ENCODE data around the gene GLTP.
"Not testable (repeated sequence)": the region's sequence is repeated elsewhere in the genome, so short reads cannot be mapped to it uniquely, and the experiment has no call there.

GLTP gene

GRCh38 chr12:109880043-109880931, at the start of gene GLTP:
Gene GLTP (minus strand): TSS chr12:109880541. CDS start chr12:109880374, 167 bp downstream.
- peaks cover 22 to 31% of the 10 kb centered on the region in 2 donors for H3K4me1 ChIP-seq (ENCODE audit: control insufficient read depth in 1 of 2, insufficient read depth in 2 of 2, low read length in 2 of 2)
- peak within 1 kb of the TSS; percentile 91 to 95 for H3K4me3 ChIP-seq (ENCODE audit: low read depth in 1 of 2, low read length in 2 of 2)
- H3K9me3 ChIP-seq (ENCODE audit: control insufficient read depth in 1 of 2, low read length in 2 of 2): no peaks in the 10 kb centered on the region
- peak within 1 kb of the TSS; percentile 79 for H3K9ac ChIP-seq (ENCODE audit: low read depth in 1 of 2, low read length in 2 of 2)
- no peaks in the 10 kb centered on the region for H3K36me3 ChIP-seq (ENCODE audit: control insufficient read depth in 1 of 2, insufficient read depth in 2 of 2, low read length in 2 of 2)
- peak within 1 kb of the TSS; percentile 5 for H3K27ac ChIP-seq (ENCODE audit: low read depth, low read length)
- H3K27me3 ChIP-seq (ENCODE audit: control insufficient read depth in 1 of 2, insufficient read depth in 2 of 2, low read length in 2 of 2): no peaks in the 10 kb centered on the region

GRCh38 chr12:109929326-109929725, 49.0 kb upstream of the GLTP start:
- not testable (repeated sequence) for H3K27ac ChIP-seq (ENCODE audit: low read depth, low read length); H3K27me3 ChIP-seq (ENCODE audit: control insufficient read depth in 1 of 2, insufficient read depth in 2 of 2, low read length in 2 of 2); H3K4me1 ChIP-seq (ENCODE audit: control insufficient read depth in 1 of 2, insufficient read depth in 2 of 2, low read length in 2 of 2); H3K9me3 ChIP-seq (ENCODE audit: control insufficient read depth in 1 of 2, low read length in 2 of 2); H3K4me3 ChIP-seq (ENCODE audit: low read depth in 1 of 2, low read length in 2 of 2); H3K9ac ChIP-seq (ENCODE audit: low read depth in 1 of 2, low read length in 2 of 2)
- peaks cover 29 to 37% of the 10 kb centered on the region in 2 donors for H3K36me3 ChIP-seq (ENCODE audit: control insufficient read depth in 1 of 2, insufficient read depth in 2 of 2, low read length in 2 of 2)

- Histone ChIP-seq H3K27ac (ENCODE audit: low read depth, low read length) (no peak overlapping the region), H3K36me3 (ENCODE audit: control insufficient read depth in 1 of 2, insufficient read depth in 2 of 2, low read length in 2 of 2) (peaks cover 28 to 32% of the 10 kb centered on the region in 2 donors)
These were observed 47.8 kb upstream of the GLTP start for GRCh38 chr12:109928058-109928656.

GRCh38 chr12:109927622-109928021, 47.3 kb upstream of the GLTP start:
- Histone ChIP-seq H3K4me3 (ENCODE audit: low read depth in 1 of 2, low read length in 2 of 2) (no peak overlapping the region), H3K4me1 (ENCODE audit: control insufficient read depth in 1 of 2, insufficient read depth in 2 of 2, low read length in 2 of 2) (no peaks in the 10 kb centered on the region), H3K27ac (ENCODE audit: low read depth, low read length) (no peak overlapping the region), H3K9me3 (ENCODE audit: control insufficient read depth in 1 of 2, low read length in 2 of 2) (no peaks in the 10 kb centered on the region), H3K9ac (ENCODE audit: low read depth in 1 of 2, low read length in 2 of 2) (no peak overlapping the region), H3K36me3 (ENCODE audit: control insufficient read depth in 1 of 2, insufficient read depth in 2 of 2, low read length in 2 of 2) (peaks cover 24 to 27% of the 10 kb centered on the region in 2 donors), H3K27me3 (ENCODE audit: control insufficient read depth in 1 of 2, insufficient read depth in 2 of 2, low read length in 2 of 2) (no peaks in the 10 kb centered on the region)

More at GRCh38 chr12:109928058-109928656, 47.8 kb upstream of the GLTP start:
- H3K4me1 ChIP-seq (ENCODE audit: control insufficient read depth in 1 of 2, insufficient read depth in 2 of 2, low read length in 2 of 2): no peaks in the 10 kb centered on the region
- H3K4me3 ChIP-seq (ENCODE audit: low read depth in 1 of 2, low read length in 2 of 2): no peak overlapping the region
- H3K9me3 ChIP-seq (ENCODE audit: control insufficient read depth in 1 of 2, low read length in 2 of 2): no peaks in the 10 kb centered on the region
- H3K27me3 ChIP-seq (ENCODE audit: control insufficient read depth in 1 of 2, insufficient read depth in 2 of 2, low read length in 2 of 2): no peaks in the 10 kb centered on the region
- H3K9ac ChIP-seq (ENCODE audit: low read depth in 1 of 2, low read length in 2 of 2): no peak overlapping the region

- Histone ChIP-seq H3K4me3 (ENCODE audit: low read depth in 1 of 2, low read length in 2 of 2) (no peak overlapping the region), H3K9me3 (ENCODE audit: control insufficient read depth in 1 of 2, low read length in 2 of 2) (no peaks in the 10 kb centered on the region), H3K36me3 (ENCODE audit: control insufficient read depth in 1 of 2, insufficient read depth in 2 of 2, low read length in 2 of 2) (peaks cover 14 to 25% of the 10 kb centered on the region in 2 donors), H3K27me3 (ENCODE audit: control insufficient read depth in 1 of 2, insufficient read depth in 2 of 2, low read length in 2 of 2) (no peaks in the 10 kb centered on the region), H3K4me1 (ENCODE audit: control insufficient read depth in 1 of 2, insufficient read depth in 2 of 2, low read length in 2 of 2) (no peaks in the 10 kb centered on the region), H3K9ac (ENCODE audit: low read depth in 1 of 2, low read length in 2 of 2) (no peak overlapping the region), H3K27ac (ENCODE audit: low read depth, low read length) (no peak overlapping the region)
These were observed 46.3 kb upstream of the GLTP start for GRCh38 chr12:109926488-109927210.

- no peak overlapping the region for H3K9ac ChIP-seq (ENCODE audit: low read depth in 1 of 2, low read length in 2 of 2)
- H3K4me3 ChIP-seq (ENCODE audit: low read depth in 1 of 2, low read length in 2 of 2): no peak overlapping the region
- peaks cover 8 to 23% of the 10 kb centered on the region in 2 donors for H3K36me3 ChIP-seq (ENCODE audit: control insufficient read depth in 1 of 2, insufficient read depth in 2 of 2, low read length in 2 of 2)
- no peaks in the 10 kb centered on the region for H3K9me3 ChIP-seq (ENCODE audit: control insufficient read depth in 1 of 2, low read length in 2 of 2)
- H3K4me1 ChIP-seq (ENCODE audit: control insufficient read depth in 1 of 2, insufficient read depth in 2 of 2, low read length in 2 of 2): no peaks in the 10 kb centered on the region
- H3K27ac ChIP-seq (ENCODE audit: low read depth, low read length): no peak overlapping the region
- H3K27me3 ChIP-seq (ENCODE audit: control insufficient read depth in 1 of 2, insufficient read depth in 2 of 2, low read length in 2 of 2): no peaks in the 10 kb centered on the region
These were observed 45.7 kb upstream of the GLTP start for GRCh38 chr12:109926016-109926415.

- Histone ChIP-seq H3K9ac (ENCODE audit: low read depth in 1 of 2, low read length in 2 of 2) (no peak overlapping the region), H3K27ac (ENCODE audit: low read depth, low read length) (no peak overlapping the region), H3K9me3 (ENCODE audit: control insufficient read depth in 1 of 2, low read length in 2 of 2) (no peaks in the 10 kb centered on the region), H3K4me3 (ENCODE audit: low read depth in 1 of 2, low read length in 2 of 2) (no peak overlapping the region), H3K36me3 (ENCODE audit: control insufficient read depth in 1 of 2, insufficient read depth in 2 of 2, low read length in 2 of 2) (peaks cover 9 to 23% of the 10 kb centered on the region in 2 donors), H3K27me3 (ENCODE audit: control insufficient read depth in 1 of 2, insufficient read depth in 2 of 2, low read length in 2 of 2) (no peaks in the 10 kb centered on the region), H3K4me1 (ENCODE audit: control insufficient read depth in 1 of 2, insufficient read depth in 2 of 2, low read length in 2 of 2) (no peaks in the 10 kb centered on the region)
These were observed 45.0 kb upstream of the GLTP start for GRCh38 chr12:109925185-109925840.

- H3K9ac ChIP-seq (ENCODE audit: low read depth in 1 of 2, low read length in 2 of 2): no peak overlapping the region
- H3K9me3 ChIP-seq (ENCODE audit: control insufficient read depth in 1 of 2, low read length in 2 of 2): no peaks in the 10 kb centered on the region
- H3K4me1 ChIP-seq (ENCODE audit: control insufficient read depth in 1 of 2, insufficient read depth in 2 of 2, low read length in 2 of 2): no peaks in the 10 kb centered on the region
- peaks cover 15 to 34% of the 10 kb centered on the region in 2 donors for H3K36me3 ChIP-seq (ENCODE audit: control insufficient read depth in 1 of 2, insufficient read depth in 2 of 2, low read length in 2 of 2)
- H3K27ac ChIP-seq (ENCODE audit: low read depth, low read length): no peak overlapping the region
- H3K27me3 ChIP-seq (ENCODE audit: control insufficient read depth in 1 of 2, insufficient read depth in 2 of 2, low read length in 2 of 2): no peaks in the 10 kb centered on the region
- no peak overlapping the region for H3K4me3 ChIP-seq (ENCODE audit: low read depth in 1 of 2, low read length in 2 of 2)
These were observed 43.3 kb upstream of the GLTP start for GRCh38 chr12:109923481-109924245.

- no peaks in the 10 kb centered on the region for H3K4me1 ChIP-seq (ENCODE audit: control insufficient read depth in 1 of 2, insufficient read depth in 2 of 2, low read length in 2 of 2)
- H3K27me3 ChIP-seq (ENCODE audit: control insufficient read depth in 1 of 2, insufficient read depth in 2 of 2, low read length in 2 of 2): no peaks in the 10 kb centered on the region
- peaks cover 11 to 40% of the 10 kb centered on the region in 2 donors for H3K36me3 ChIP-seq (ENCODE audit: control insufficient read depth in 1 of 2, insufficient read depth in 2 of 2, low read length in 2 of 2)
- H3K27ac ChIP-seq (ENCODE audit: low read depth, low read length): no peak overlapping the region
- no peak overlapping the region for H3K9ac ChIP-seq (ENCODE audit: low read depth in 1 of 2, low read length in 2 of 2)
- no peak overlapping the region for H3K4me3 ChIP-seq (ENCODE audit: low read depth in 1 of 2, low read length in 2 of 2)
- H3K9me3 ChIP-seq (ENCODE audit: control insufficient read depth in 1 of 2, low read length in 2 of 2): no peaks in the 10 kb centered on the region
These were observed 42.7 kb upstream of the GLTP start for GRCh38 chr12:109923038-109923437.
